ENCODE data around the gene LCOR. TPM values are rescaled to one million over a fixed set of nuclear protein-coding genes. Genes with fewer than 3 reads are reported as not detected.

Gene LCOR
- total RNA-seq, 1 experiment from 2014 or later = 39.2 TPM

GRCh38 chr10:97019213-97019844 is 187.2 kb downstream of the LCOR start:
- no peak for DNase-seq (ENCODE audit: low spot score)
- TF ChIP-seq, protein P1, sequence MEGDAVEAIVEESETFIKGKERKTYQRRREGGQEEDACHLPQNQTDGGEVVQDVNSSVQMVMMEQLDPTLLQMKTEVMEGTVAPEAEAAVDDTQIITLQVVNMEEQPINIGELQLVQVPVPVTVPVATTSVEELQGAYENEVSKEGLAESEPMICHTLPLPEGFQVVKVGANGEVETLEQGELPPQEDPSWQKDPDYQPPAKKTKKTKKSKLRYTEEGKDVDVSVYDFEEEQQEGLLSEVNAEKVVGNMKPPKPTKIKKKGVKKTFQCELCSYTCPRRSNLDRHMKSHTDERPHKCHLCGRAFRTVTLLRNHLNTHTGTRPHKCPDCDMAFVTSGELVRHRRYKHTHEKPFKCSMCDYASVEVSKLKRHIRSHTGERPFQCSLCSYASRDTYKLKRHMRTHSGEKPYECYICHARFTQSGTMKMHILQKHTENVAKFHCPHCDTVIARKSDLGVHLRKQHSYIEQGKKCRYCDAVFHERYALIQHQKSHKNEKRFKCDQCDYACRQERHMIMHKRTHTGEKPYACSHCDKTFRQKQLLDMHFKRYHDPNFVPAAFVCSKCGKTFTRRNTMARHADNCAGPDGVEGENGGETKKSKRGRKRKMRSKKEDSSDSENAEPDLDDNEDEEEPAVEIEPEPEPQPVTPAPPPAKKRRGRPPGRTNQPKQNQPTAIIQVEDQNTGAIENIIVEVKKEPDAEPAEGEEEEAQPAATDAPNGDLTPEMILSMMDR (conservative IDR thresholded peaks at IDR 0.05; ENCODE audit: low read depth, low read length) = no peak
- TF ChIP-seq EZH2 (IDR thresholded peaks at IDR 0.05; ENCODE audit: borderline replicate concordance, low read depth, low read length, poor library complexity, severe bottlenecking) = no peak
- intact Hi-C loops (cut with micrococcal nuclease; ENCODE audit: unreplicated experiment) = no loop called here
- no peak overlapping the region for H3K4me3 ChIP-seq (ENCODE audit: low read depth, low read length, poor library complexity, severe bottlenecking)
- no peaks in the 10 kb centered on the region for H3K9me3 ChIP-seq (ENCODE audit: low read depth, low read length, poor library complexity, severe bottlenecking)
- H3K4me1 ChIP-seq (ENCODE audit: insufficient read depth, low read length, poor library complexity, severe bottlenecking) = no peaks in the 10 kb centered on the region
- ChIA-PET CTCF (no interaction called here), POLR2A (ENCODE audit: low non-redundant PET) (no interaction called here)
- no peak overlapping the region for H3K27ac ChIP-seq (ENCODE audit: low read depth, low read length, poor library complexity, severe bottlenecking)
- no peaks in the 10 kb centered on the region for H3K27me3 ChIP-seq (replicated peaks; ENCODE audit: insufficient read depth, low read depth, low read length, poor library complexity)
- no TSS peak for BruUV-seq (replicated peaks)
- no peaks in the 10 kb centered on the region for H3K36me3 ChIP-seq (ENCODE audit: insufficient read depth, low read length, poor library complexity, severe bottlenecking)

GRCh38 chr10:97020452-97021400 is 188.6 kb downstream of the LCOR start:
- CTCF ChIA-PET = interaction anchor here (0.5 to 0.7 kb wide), 2 partner anchors 144 to 383 kb away, joined by 3 to 7 read pairs; no protein-coding TSS in a partner anchor
- DNase-seq (ENCODE audit: low spot score) = no peak
- H3K9me3 ChIP-seq (ENCODE audit: low read depth, low read length, poor library complexity, severe bottlenecking) = no peaks in the 10 kb centered on the region
- no peaks in the 10 kb centered on the region for H3K36me3 ChIP-seq (ENCODE audit: insufficient read depth, low read length, poor library complexity, severe bottlenecking)
- no TSS peak for BruUV-seq (replicated peaks)
- intact Hi-C loops (cut with micrococcal nuclease; ENCODE audit: unreplicated experiment) = loop anchor here (10.0 kb wide), 2 partner anchors 256 to 376 kb away; no protein-coding TSS in a partner anchor
- no peaks in the 10 kb centered on the region for H3K27me3 ChIP-seq (replicated peaks; ENCODE audit: insufficient read depth, low read depth, low read length, poor library complexity)
- no peak overlapping the region for H3K4me3 ChIP-seq (ENCODE audit: low read depth, low read length, poor library complexity, severe bottlenecking)
- H3K4me1 ChIP-seq (ENCODE audit: insufficient read depth, low read length, poor library complexity, severe bottlenecking) = no peaks in the 10 kb centered on the region
- POLR2A ChIA-PET (ENCODE audit: low non-redundant PET) = no interaction called here
- TF ChIP-seq EZH2 (IDR thresholded peaks at IDR 0.05; ENCODE audit: borderline replicate concordance, low read depth, low read length, poor library complexity, severe bottlenecking) = no peak
- TF ChIP-seq, protein P1 (conservative IDR thresholded peaks at IDR 0.05; ENCODE audit: low read depth, low read length) = no peak
- H3K27ac ChIP-seq (ENCODE audit: low read depth, low read length, poor library complexity, severe bottlenecking) = no peak overlapping the region

- POLR2A ChIA-PET (ENCODE audit: low non-redundant PET) = no interaction called here
- DNase-seq (ENCODE audit: low spot score) = no peak
- intact Hi-C loops (cut with micrococcal nuclease; ENCODE audit: unreplicated experiment) = loop anchor here (10.0 kb wide), 2 partner anchors 258 to 378 kb away; no protein-coding TSS in a partner anchor
Observed at GRCh38 chr10:97022616-97023015, 190.5 kb downstream of the LCOR start.

More at GRCh38 chr10:97022616-97023015, 190.5 kb downstream of the LCOR start:
- no peaks in the 10 kb centered on the region for H3K36me3 ChIP-seq (ENCODE audit: insufficient read depth, low read length, poor library complexity, severe bottlenecking)
- no peak overlapping the region for H3K4me3 ChIP-seq (ENCODE audit: low read depth, low read length, poor library complexity, severe bottlenecking)
- H3K9me3 ChIP-seq (ENCODE audit: low read depth, low read length, poor library complexity, severe bottlenecking) = no peaks in the 10 kb centered on the region
- no peak overlapping the region for H3K27ac ChIP-seq (ENCODE audit: low read depth, low read length, poor library complexity, severe bottlenecking)
- no peaks in the 10 kb centered on the region for H3K27me3 ChIP-seq (replicated peaks; ENCODE audit: insufficient read depth, low read depth, low read length, poor library complexity)
- TF ChIP-seq, protein P1 (conservative IDR thresholded peaks at IDR 0.05; ENCODE audit: low read depth, low read length) = no peak
- TF ChIP-seq EZH2 (IDR thresholded peaks at IDR 0.05; ENCODE audit: borderline replicate concordance, low read depth, low read length, poor library complexity, severe bottlenecking) = no peak
- no peaks in the 10 kb centered on the region for H3K4me1 ChIP-seq (ENCODE audit: insufficient read depth, low read length, poor library complexity, severe bottlenecking)
- CTCF ChIA-PET = interaction anchor here (0.6 kb wide), 1 partner anchor 461 kb away, joined by 3 read pairs; no protein-coding TSS in a partner anchor
- no TSS peak for BruUV-seq (replicated peaks)

All from A673 (cell line).